Measurements from ENCODE around the gene ETNK2. TPM values are rescaled to one million over a fixed set of nuclear protein-coding genes. Genes with fewer than 3 reads are reported as not detected.

ETNK2 gene
- total and polyA plus RNA-seq, 7 donors, result 0.62 to 1.7 (median 1.2) TPM

- peaks cover 0 to 3% (median 2%) of the 10 kb centered on the region in 3 donors for H3K27me3 ChIP-seq (ENCODE audit: insufficient read depth in 3 of 3, low read length in 2 of 3)
- no peak for TF ChIP-seq CTCF (IDR thresholded peaks at IDR 0.05)
- H3K9me3 ChIP-seq, result no peaks in the 10 kb centered on the region
- H3K4me3 ChIP-seq, result no peak overlapping the region
- H3K4me1 ChIP-seq, result no peaks in the 10 kb centered on the region
- DNase-seq, result no peak
- WGBS, 3 donors, result 52 to 69% (median 61%) methylated on average over 3 of the region's 3 CpGs
- no peaks in the 10 kb centered on the region for H3K36me3 ChIP-seq (ENCODE audit: insufficient read depth in 1 of 2, low read depth in 1 of 2)
- no peak overlapping the region for H3K27ac ChIP-seq
- intact Hi-C loops (cut with DNase I), result no loop called here
- ATAC-seq, result no peak
Observed at GRCh38 chr1:204174958-204175357, 23.1 kb upstream of the ETNK2 start.

GRCh38 chr1:204172404-204173029 is 20.7 kb upstream of the ETNK2 start:
- Histone ChIP-seq H3K27me3 (ENCODE audit: insufficient read depth in 3 of 3, low read length in 2 of 3) (peaks cover 0 to 3% (median 2%) of the 10 kb centered on the region in 3 donors), H3K36me3 (ENCODE audit: insufficient read depth in 1 of 2, low read depth in 1 of 2) (no peaks in the 10 kb centered on the region), H3K9me3 (no peaks in the 10 kb centered on the region), H3K4me3 (no peak overlapping the region), H3K4me1 (no peaks in the 10 kb centered on the region), H3K27ac (no peak overlapping the region)
- DNase-seq (no peak), ATAC-seq (no peak)
- TF ChIP-seq CTCF (IDR thresholded peaks at IDR 0.05), result no peak
- WGBS, 3 donors, result 77 to 91% (median 91%) methylated on average over 2 of the region's 2 CpGs
- intact Hi-C loops (cut with DNase I), result no loop called here

- WGBS, 3 donors, result 56 to 71% (median 64%) methylated on average over 4 of the region's 4 CpGs
- no peak overlapping the region for H3K4me3 ChIP-seq
- no peaks in the 10 kb centered on the region for H3K4me1 ChIP-seq
- H3K27ac ChIP-seq, result no peak overlapping the region
- TF ChIP-seq CTCF (IDR thresholded peaks at IDR 0.05), result no peak
- DNase-seq (no peak), ATAC-seq (no peak)
- no peaks in the 10 kb centered on the region for H3K36me3 ChIP-seq (ENCODE audit: insufficient read depth in 1 of 2, low read depth in 1 of 2)
- intact Hi-C loops (cut with DNase I), result no loop called here
- peaks cover 0 to 3% (median 0%) of the 10 kb centered on the region in 3 donors for H3K27me3 ChIP-seq (ENCODE audit: insufficient read depth in 3 of 3, low read length in 2 of 3)
- H3K9me3 ChIP-seq, result no peaks in the 10 kb centered on the region
Observed at GRCh38 chr1:204171751-204172178, 19.9 kb upstream of the ETNK2 start.

- peaks cover 0 to 3% (median 0%) of the 10 kb centered on the region in 3 donors for H3K27me3 ChIP-seq (ENCODE audit: insufficient read depth in 3 of 3, low read length in 2 of 3)
- H3K36me3 ChIP-seq (ENCODE audit: insufficient read depth in 1 of 2, low read depth in 1 of 2), result no peaks in the 10 kb centered on the region
- DNase-seq (no peak), ATAC-seq (no peak)
- 82 to 87% (median 87%) methylated on average over 3 of the region's 3 CpGs for WGBS, 3 donors
- H3K9me3 ChIP-seq, result no peaks in the 10 kb centered on the region
- intact Hi-C loops (cut with DNase I), result no loop called here
- no peaks in the 10 kb centered on the region for H3K4me1 ChIP-seq
- H3K27ac ChIP-seq, result no peak overlapping the region
- H3K4me3 ChIP-seq, result no peak overlapping the region
- no peak for TF ChIP-seq CTCF (IDR thresholded peaks at IDR 0.05)
Observed at GRCh38 chr1:204170494-204171155, 18.8 kb upstream of the ETNK2 start.
